ENCODE results near the gene PINLYP. TPM values are rescaled to one million over a fixed set of nuclear protein-coding genes. Genes with fewer than 3 reads are reported as not detected.
"Not testable (repeated sequence)": the region's sequence is repeated elsewhere in the genome, so short reads cannot be mapped to it uniquely, and the experiment has no call there.

Gene PINLYP
- total RNA-seq, 4 donors from 2014 or later: 2.3 to 9.4 (median 6.7) TPM

- Histone ChIP-seq H3K36me3 (peaks cover 0 to under 1% of the 10 kb centered on the region in 2 donors), H3K4me1 (peaks cover 0 to 49% (median 10%) of the 10 kb centered on the region in 3 donors), H3K9me3 (no peaks in the 10 kb centered on the region), H3K27ac (no peak overlapping the region), H3K27me3 (no peaks in the 10 kb centered on the region), H3K4me3 (no peak overlapping the region)
- 74 to 85% methylated on average over 3 of the region's 3 CpGs for WGBS, 2 donors (ENCODE audit: low coverage in 1 of 2)
- no peak for ATAC-seq
- TF ChIP-seq POLR2A (IDR thresholded peaks at IDR 0.05) (no peak), POLR2AphosphoS5 (IDR thresholded peaks at IDR 0.05) (no peak), EP300 (IDR thresholded peaks at IDR 0.05) (no peak), CTCF (IDR thresholded peaks at IDR 0.05) (no peak)
These were observed 3.2 kb downstream of the PINLYP start for GRCh38 chr19:43578787-43579186.

GRCh38 chr19:43581467-43581866 is 5.9 kb downstream of the PINLYP start:
- ATAC-seq: no peak
- Histone ChIP-seq H3K4me1 (peaks cover 0 to 28% (median 6%) of the 10 kb centered on the region in 3 donors), H3K27ac (peak overlapping the region in 3 of 4 donors; percentile 64 to 81 (median 75)), H3K36me3 (peaks cover 0 to 10% of the 10 kb centered on the region in 2 donors), H3K4me3 (peak overlapping the region in 1 of 2 donors; percentile 54), H3K27me3 (no peaks in the 10 kb centered on the region), H3K9me3 (no peaks in the 10 kb centered on the region)
- TF ChIP-seq POLR2AphosphoS5 (IDR thresholded peaks at IDR 0.05) (no peak), CTCF (IDR thresholded peaks at IDR 0.05) (no peak), EP300 (IDR thresholded peaks at IDR 0.05) (no peak), POLR2A (IDR thresholded peaks at IDR 0.05) (no peak)
- 43 to 60% methylated on average over 1 to 4 of the region's 7 CpGs for WGBS, 2 donors (ENCODE audit: low coverage in 1 of 2)

GRCh38 chr19:43582495-43582894 is 6.9 kb downstream of the PINLYP start:
- H3K27me3 ChIP-seq: no peaks in the 10 kb centered on the region
- TF ChIP-seq POLR2A (IDR thresholded peaks at IDR 0.05) (no peak), POLR2AphosphoS5 (IDR thresholded peaks at IDR 0.05) (no peak), EP300 (IDR thresholded peaks at IDR 0.05) (no peak), CTCF (IDR thresholded peaks at IDR 0.05) (no peak)
- 77 to 100% methylated on average over 1 of the region's 2 CpGs for WGBS, 2 donors (ENCODE audit: low coverage in 1 of 2)
- H3K4me3 ChIP-seq: no peak overlapping the region
- peaks cover 0 to 28% (median 6%) of the 10 kb centered on the region in 3 donors for H3K4me1 ChIP-seq
- no peak overlapping the region for H3K27ac ChIP-seq
- ATAC-seq: no peak
- H3K9me3 ChIP-seq: no peaks in the 10 kb centered on the region
- peaks cover 0 to 17% of the 10 kb centered on the region in 2 donors for H3K36me3 ChIP-seq

GRCh38 chr19:43584484-43584883 is 8.9 kb downstream of the PINLYP start:
- Histone ChIP-seq H3K27me3 (no peaks in the 10 kb centered on the region), H3K4me1 (peaks cover 0 to 28% (median 6%) of the 10 kb centered on the region in 3 donors), H3K9me3 (no peaks in the 10 kb centered on the region), H3K27ac (no peak overlapping the region), H3K4me3 (no peak overlapping the region), H3K36me3 (peaks cover 0 to 33% of the 10 kb centered on the region in 2 donors)
- WGBS, 2 donors (ENCODE audit: low coverage in 1 of 2): 100% methylated on average over 1 of the region's 1 CpG; no CpG with 5 or more reads in 1 of the 2 donors
- no peak for TF ChIP-seq POLR2A (IDR thresholded peaks at IDR 0.05)
- no peak for TF ChIP-seq CTCF (IDR thresholded peaks at IDR 0.05)
- no peak for TF ChIP-seq EP300 (IDR thresholded peaks at IDR 0.05)
- no peak for TF ChIP-seq POLR2AphosphoS5 (IDR thresholded peaks at IDR 0.05)
- no peak for ATAC-seq

- Histone ChIP-seq H3K36me3 (peaks cover 0 to 51% of the 10 kb centered on the region in 2 donors), H3K9me3 (no peaks in the 10 kb centered on the region), H3K4me3 (no peak overlapping the region), H3K27me3 (no peaks in the 10 kb centered on the region), H3K27ac (no peak overlapping the region), H3K4me1 (peaks cover 0 to 10% (median 3%) of the 10 kb centered on the region in 3 donors)
- no peak for ATAC-seq
- no peak for TF ChIP-seq POLR2AphosphoS5 (IDR thresholded peaks at IDR 0.05)
- TF ChIP-seq POLR2A (IDR thresholded peaks at IDR 0.05): no peak
- TF ChIP-seq CTCF (IDR thresholded peaks at IDR 0.05): no peak
- no peak for TF ChIP-seq EP300 (IDR thresholded peaks at IDR 0.05)
- 60 to 69% methylated on average over 1 to 2 of the region's 2 CpGs for WGBS, 2 donors (ENCODE audit: low coverage in 1 of 2)
These were observed 10.7 kb downstream of the PINLYP start for GRCh38 chr19:43586346-43586745.

- not testable (repeated sequence) for H3K27me3 ChIP-seq, ATAC-seq, H3K4me3 ChIP-seq, H3K4me1 ChIP-seq, H3K27ac ChIP-seq, H3K9me3 ChIP-seq
- 83 to 100% methylated on average over 1 to 3 of the region's 3 CpGs for WGBS, 2 donors (ENCODE audit: low coverage in 1 of 2)
- peaks cover 0 to 58% of the 10 kb centered on the region in 2 donors for H3K36me3 ChIP-seq
These were observed 11.4 kb downstream of the PINLYP start for GRCh38 chr19:43587029-43587428.

All from gastroesophageal sphincter (tissue), 4 donors.